Measurements from ENCODE around the gene PNPLA2.
A peak's percentile ranks its signal among the peaks of the same experiment; 100 is the strongest.

The PNPLA2 gene, protein sequence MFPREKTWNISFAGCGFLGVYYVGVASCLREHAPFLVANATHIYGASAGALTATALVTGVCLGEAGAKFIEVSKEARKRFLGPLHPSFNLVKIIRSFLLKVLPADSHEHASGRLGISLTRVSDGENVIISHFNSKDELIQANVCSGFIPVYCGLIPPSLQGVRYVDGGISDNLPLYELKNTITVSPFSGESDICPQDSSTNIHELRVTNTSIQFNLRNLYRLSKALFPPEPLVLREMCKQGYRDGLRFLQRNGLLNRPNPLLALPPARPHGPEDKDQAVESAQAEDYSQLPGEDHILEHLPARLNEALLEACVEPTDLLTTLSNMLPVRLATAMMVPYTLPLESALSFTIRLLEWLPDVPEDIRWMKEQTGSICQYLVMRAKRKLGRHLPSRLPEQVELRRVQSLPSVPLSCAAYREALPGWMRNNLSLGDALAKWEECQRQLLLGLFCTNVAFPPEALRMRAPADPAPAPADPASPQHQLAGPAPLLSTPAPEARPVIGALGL

DNA sequence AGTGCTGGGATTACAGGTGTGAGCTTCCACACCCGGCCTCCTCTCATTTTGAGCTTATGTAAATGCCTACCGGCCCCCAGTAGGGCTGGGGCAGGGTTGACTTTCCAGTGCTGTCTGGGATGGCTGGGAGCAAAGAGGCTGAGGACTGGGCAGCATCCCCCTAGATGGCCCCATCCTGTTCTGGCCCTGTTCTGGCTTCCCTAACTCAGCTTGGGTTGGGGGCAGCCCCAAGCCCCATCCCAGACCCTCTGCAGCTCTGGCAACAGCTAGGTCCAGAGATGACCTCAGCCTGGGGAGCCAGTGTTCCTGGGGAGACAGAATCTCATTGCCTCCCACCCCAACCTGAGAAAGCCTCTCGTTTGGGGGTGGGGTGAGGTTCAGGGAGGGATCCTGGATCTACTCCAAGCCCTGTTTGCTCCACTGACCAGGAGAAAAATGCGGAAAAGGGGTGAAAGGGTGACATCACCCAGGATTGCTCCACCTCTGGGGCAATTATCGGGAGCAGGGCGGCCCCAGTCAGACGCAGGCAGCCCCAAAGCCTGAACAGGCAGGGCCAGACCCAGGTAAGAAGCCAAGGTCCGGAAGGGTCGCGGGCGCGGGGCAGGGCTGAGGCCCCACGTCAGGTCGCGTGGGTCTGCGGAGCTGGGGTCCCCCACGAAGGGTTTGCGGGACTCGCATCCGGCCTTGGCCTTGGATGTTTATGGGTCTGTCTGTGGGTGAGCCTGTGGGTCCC is at the start of gene PNPLA2:
PNPLA2 (plus strand) TSS at position 519 of the 733 bp plus-strand sequence. CDS start 805 bp downstream, outside the sequence.
- H3K27ac ChIP-seq (ENCODE audit: low read depth, low read length) = peak within 1 kb of the TSS; percentile 97
- H3K9me3 ChIP-seq (ENCODE audit: control insufficient read depth in 5 of 5, low read length in 5 of 5) = no peaks in the 10 kb centered on the region
- peaks cover 10 to 67% (median 65%) of the 10 kb centered on the region in 5 donors for H3K4me1 ChIP-seq (ENCODE audit: control insufficient read depth in 5 of 5, insufficient read depth in 5 of 5, low read length in 5 of 5)
- no peaks in the 10 kb centered on the region for H3K27me3 ChIP-seq (ENCODE audit: control insufficient read depth in 5 of 5, insufficient read depth in 4 of 5, low read length in 5 of 5)
- peak within 1 kb of the TSS; percentile 44 to 100 (median 89) for H3K4me3 ChIP-seq (ENCODE audit: low read depth in 1 of 5, low read length in 5 of 5)
- peak within 1 kb of the TSS in 4 of 5 donors; percentile 84 to 99 (median 93) for H3K9ac ChIP-seq (ENCODE audit: low read length in 5 of 5)
- H3K36me3 ChIP-seq (ENCODE audit: control insufficient read depth in 5 of 5, insufficient read depth in 5 of 5, low read length in 5 of 5) = peaks cover 0 to 31% (median 25%) of the 10 kb centered on the region in 5 donors

DNA sequence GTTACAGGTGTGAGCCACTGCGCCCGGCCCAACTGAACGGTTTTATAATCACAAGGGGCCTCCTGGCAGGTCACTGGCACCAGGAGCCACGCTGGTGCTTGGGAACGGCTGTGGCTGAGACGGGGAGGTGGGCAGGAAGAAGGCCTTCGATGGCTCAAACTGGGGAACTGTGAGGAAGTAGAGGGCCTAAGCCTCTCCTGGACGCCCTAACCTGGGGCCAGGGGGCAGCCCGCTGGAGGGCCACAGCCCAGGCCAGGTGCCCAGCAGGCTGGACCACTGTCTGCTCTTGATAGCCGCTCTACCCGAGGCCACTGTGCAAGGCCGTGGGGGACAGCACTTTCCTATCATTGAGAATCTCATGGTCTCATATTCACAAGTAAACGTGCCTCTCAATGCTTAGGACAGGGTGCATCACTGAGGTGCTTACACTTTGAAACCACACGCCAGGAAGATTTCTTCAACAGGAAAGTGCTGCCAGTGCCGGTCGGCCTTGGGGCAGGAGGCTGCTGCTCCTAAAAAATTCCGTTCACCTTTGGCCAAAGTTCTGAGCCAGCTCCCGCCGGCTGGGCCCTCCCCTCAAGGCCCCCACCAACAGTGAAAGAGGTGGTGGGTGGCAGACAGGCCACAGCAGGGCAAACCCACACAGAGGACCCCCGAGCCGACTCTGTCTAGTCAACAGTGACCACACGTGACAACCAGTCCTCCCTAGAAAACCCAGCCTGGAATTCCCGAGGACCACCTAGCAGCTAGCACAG is 48.6 kb upstream of the PNPLA2 start:
- no peaks in the 10 kb centered on the region for H3K9me3 ChIP-seq (ENCODE audit: control insufficient read depth in 5 of 5, low read length in 5 of 5)
- H3K4me1 ChIP-seq (ENCODE audit: control insufficient read depth in 5 of 5, insufficient read depth in 5 of 5, low read length in 5 of 5) = peaks cover 0 to 27% (median 4%) of the 10 kb centered on the region in 5 donors
- H3K9ac ChIP-seq (ENCODE audit: low read length in 5 of 5) = peak overlapping the region in 1 of 5 donors; percentile 17
- no peak overlapping the region for H3K4me3 ChIP-seq (ENCODE audit: low read depth in 1 of 5, low read length in 5 of 5)
- H3K27ac ChIP-seq (ENCODE audit: low read depth, low read length) = no peak overlapping the region
- H3K27me3 ChIP-seq (ENCODE audit: control insufficient read depth in 5 of 5, insufficient read depth in 4 of 5, low read length in 5 of 5) = no peaks in the 10 kb centered on the region
- peaks cover 0 to 67% (median 54%) of the 10 kb centered on the region in 5 donors for H3K36me3 ChIP-seq (ENCODE audit: control insufficient read depth in 5 of 5, insufficient read depth in 5 of 5, low read length in 5 of 5)

DNA sequence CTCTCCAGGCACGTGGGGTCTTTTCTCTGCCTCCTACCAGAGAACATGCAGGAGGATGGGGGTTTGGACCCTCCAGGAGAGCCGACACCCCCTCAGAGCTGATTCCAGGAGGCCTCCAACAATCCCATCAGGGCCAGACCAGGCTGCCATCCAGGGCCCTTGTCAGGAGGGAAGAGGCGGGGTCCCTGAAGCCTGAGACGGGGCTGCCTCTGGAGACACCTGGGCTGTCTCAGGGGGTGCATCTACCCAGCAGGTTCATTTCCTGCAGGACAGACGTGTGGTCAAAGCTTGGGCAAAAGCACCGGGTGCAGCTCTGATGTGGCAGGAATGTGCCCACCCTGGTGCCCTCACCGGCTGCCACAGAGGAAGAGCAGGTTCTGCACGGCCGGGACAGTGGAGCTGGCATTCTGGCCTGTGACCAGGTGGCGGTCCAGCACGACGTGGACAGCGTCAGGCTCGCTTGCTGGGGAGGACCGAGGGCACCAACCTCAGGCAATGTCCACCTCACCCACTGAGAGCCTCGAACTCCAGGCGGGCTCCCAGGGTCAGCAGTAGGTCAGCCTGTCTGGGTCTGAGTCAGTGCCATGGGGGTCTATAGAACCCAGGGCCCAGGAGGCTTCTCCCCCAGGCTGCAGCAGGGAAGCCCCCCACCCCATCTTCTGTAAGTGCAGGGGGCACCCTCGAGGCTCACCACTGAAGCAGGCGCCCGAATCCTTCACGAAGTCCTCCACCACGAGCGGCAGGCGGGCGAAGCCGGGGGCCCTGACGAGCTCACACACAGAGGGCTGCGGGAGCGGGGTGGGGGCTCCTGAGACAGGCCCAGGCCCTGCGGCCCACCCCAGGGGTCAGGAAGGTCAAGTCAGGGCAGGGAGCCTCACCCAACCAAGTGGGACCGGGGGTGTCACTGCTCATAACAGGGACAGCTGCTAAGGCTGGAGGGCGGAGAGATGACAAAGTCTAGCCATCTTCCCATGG is 47.8 kb upstream of the PNPLA2 start:
- Histone ChIP-seq H3K9ac (ENCODE audit: low read length in 5 of 5) (peak overlapping the region in 1 of 5 donors; percentile 17), H3K27ac (ENCODE audit: low read depth, low read length) (no peak overlapping the region), H3K9me3 (ENCODE audit: control insufficient read depth in 5 of 5, low read length in 5 of 5) (no peaks in the 10 kb centered on the region), H3K27me3 (ENCODE audit: control insufficient read depth in 5 of 5, insufficient read depth in 4 of 5, low read length in 5 of 5) (no peaks in the 10 kb centered on the region), H3K36me3 (ENCODE audit: control insufficient read depth in 5 of 5, insufficient read depth in 5 of 5, low read length in 5 of 5) (peaks cover 0 to 60% (median 51%) of the 10 kb centered on the region in 5 donors), H3K4me3 (ENCODE audit: low read depth in 1 of 5, low read length in 5 of 5) (no peak overlapping the region), H3K4me1 (ENCODE audit: control insufficient read depth in 5 of 5, insufficient read depth in 5 of 5, low read length in 5 of 5) (peaks cover 1 to 36% (median 12%) of the 10 kb centered on the region in 5 donors)

DNA sequence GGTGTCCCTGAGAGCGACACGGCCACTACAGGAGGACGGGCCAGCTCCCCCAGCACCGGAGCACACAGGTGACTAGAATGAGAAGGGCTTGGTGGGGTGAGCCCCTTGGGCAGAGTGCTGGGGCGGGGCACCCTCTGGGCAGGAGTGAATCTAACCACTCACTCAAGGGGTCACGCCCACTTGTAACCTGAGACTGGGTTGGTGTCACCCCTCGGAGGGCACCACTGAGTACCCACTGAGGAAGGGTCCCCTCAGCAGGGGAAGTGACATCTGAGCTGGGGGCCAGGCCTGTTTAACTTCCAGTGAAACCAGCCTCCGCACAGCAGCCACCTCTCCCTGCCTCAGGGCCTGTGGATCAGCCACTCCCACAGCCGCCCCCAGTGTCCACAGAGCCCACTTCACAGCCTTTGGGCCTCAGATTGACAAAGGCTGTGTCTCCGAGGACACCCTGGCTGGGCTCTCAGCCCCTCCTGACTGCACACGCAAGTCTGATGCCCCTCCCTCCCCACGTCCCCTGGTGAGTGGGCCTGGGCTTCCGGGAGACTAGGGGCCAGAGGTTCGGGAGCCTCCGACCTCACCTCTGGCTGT is 47.0 kb upstream of the PNPLA2 start:
- H3K9ac ChIP-seq (ENCODE audit: low read length in 5 of 5) = no peak overlapping the region

DNA sequence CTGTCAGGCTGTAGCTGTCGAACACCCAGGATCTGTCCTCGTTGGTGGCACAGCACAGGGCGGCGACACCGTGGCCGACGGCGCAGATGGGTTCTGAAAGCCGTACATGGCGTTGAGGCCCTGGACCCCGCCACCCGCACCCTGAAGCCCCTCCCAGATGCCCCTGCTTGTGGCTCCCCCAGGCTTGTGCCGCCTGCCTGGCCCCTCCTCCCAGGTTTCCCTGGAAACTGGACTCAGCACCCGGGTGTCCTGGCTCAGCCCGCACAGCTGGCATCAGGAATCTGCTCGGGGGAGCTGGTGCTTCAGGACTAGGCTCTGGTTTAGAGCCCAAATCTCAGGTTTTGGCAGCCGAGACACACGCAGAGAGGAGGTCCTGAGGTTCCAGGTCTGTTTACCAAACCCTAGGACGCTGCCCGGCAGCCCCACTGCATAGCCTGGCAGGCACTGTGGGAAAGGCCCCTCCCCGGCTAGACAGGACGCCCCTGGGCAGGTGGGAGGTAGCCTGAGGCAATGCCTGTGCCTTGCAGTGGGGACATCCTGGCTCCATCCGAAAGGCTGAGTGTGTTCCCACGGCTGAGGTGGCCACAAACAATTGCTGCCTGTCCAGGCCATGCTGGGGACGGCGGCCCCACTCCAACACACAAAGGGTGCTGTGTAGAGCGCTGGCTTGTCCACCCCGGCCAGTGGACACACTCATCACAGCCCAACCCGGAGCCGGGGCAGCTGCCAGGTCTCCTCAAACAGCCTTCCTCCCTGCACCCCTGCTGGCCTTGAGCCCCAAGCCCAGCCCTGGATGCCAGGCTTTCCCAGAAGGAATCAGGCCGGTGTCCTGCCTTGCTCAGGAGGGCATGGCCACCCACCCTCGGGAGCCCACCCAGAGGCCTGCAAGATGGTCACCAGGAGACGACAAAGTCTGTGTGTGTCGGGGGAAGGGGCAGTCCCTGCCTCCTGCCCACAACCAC is 46.0 kb upstream of the PNPLA2 start:
- H3K36me3 ChIP-seq (ENCODE audit: control insufficient read depth in 5 of 5, insufficient read depth in 5 of 5, low read length in 5 of 5) = peaks cover 0 to 43% (median 37%) of the 10 kb centered on the region in 5 donors
- no peak overlapping the region for H3K27ac ChIP-seq (ENCODE audit: low read depth, low read length)
- H3K4me3 ChIP-seq (ENCODE audit: low read depth in 1 of 5, low read length in 5 of 5) = no peak overlapping the region

More for the DNA sequence above, 47.0 kb upstream of the PNPLA2 start:
- peaks cover 1 to 36% (median 20%) of the 10 kb centered on the region in 5 donors for H3K4me1 ChIP-seq (ENCODE audit: control insufficient read depth in 5 of 5, insufficient read depth in 5 of 5, low read length in 5 of 5)
- no peaks in the 10 kb centered on the region for H3K27me3 ChIP-seq (ENCODE audit: control insufficient read depth in 5 of 5, insufficient read depth in 4 of 5, low read length in 5 of 5)
- H3K4me3 ChIP-seq (ENCODE audit: low read depth in 1 of 5, low read length in 5 of 5) = no peak overlapping the region
- H3K9me3 ChIP-seq (ENCODE audit: control insufficient read depth in 5 of 5, low read length in 5 of 5) = no peaks in the 10 kb centered on the region
- peaks cover 0 to 52% (median 43%) of the 10 kb centered on the region in 5 donors for H3K36me3 ChIP-seq (ENCODE audit: control insufficient read depth in 5 of 5, insufficient read depth in 5 of 5, low read length in 5 of 5)
- H3K27ac ChIP-seq (ENCODE audit: low read depth, low read length) = no peak overlapping the region

DNA sequence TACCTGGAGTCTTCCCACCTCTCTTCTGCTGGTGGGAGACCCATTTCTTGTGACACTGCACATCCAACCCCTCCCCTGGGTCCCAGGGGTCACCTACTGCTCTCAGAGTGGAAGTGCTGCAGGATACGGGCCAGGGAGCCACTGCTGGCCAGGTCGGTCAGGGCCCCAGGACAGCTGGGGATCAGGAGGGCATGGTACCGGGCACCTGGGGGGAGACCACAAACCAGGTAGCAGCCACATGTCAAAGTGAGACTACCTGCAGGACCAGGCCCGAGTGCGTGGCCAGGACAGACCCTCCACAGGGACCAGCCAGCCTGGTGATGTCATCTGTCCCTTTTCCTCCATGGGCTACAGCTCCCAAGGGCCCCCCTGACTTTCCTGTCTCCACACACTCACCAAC is 45.3 kb upstream of the PNPLA2 start:
- Histone ChIP-seq H3K9ac (ENCODE audit: low read length in 5 of 5) (no peak overlapping the region), H3K4me3 (ENCODE audit: low read depth in 1 of 5, low read length in 5 of 5) (no peak overlapping the region), H3K36me3 (ENCODE audit: control insufficient read depth in 5 of 5, insufficient read depth in 5 of 5, low read length in 5 of 5) (peaks cover 0 to 43% (median 37%) of the 10 kb centered on the region in 5 donors), H3K4me1 (ENCODE audit: control insufficient read depth in 5 of 5, insufficient read depth in 5 of 5, low read length in 5 of 5) (peaks cover 3 to 42% (median 31%) of the 10 kb centered on the region in 5 donors), H3K9me3 (ENCODE audit: control insufficient read depth in 5 of 5, low read length in 5 of 5) (no peaks in the 10 kb centered on the region), H3K27me3 (ENCODE audit: control insufficient read depth in 5 of 5, insufficient read depth in 4 of 5, low read length in 5 of 5) (no peaks in the 10 kb centered on the region), H3K27ac (ENCODE audit: low read depth, low read length) (no peak overlapping the region)

More for the DNA sequence above, 46.0 kb upstream of the PNPLA2 start:
- H3K4me1 ChIP-seq (ENCODE audit: control insufficient read depth in 5 of 5, insufficient read depth in 5 of 5, low read length in 5 of 5) = peaks cover 1 to 35% (median 23%) of the 10 kb centered on the region in 5 donors
- no peaks in the 10 kb centered on the region for H3K9me3 ChIP-seq (ENCODE audit: control insufficient read depth in 5 of 5, low read length in 5 of 5)
- H3K9ac ChIP-seq (ENCODE audit: low read length in 5 of 5) = no peak overlapping the region
- no peaks in the 10 kb centered on the region for H3K27me3 ChIP-seq (ENCODE audit: control insufficient read depth in 5 of 5, insufficient read depth in 4 of 5, low read length in 5 of 5)

DNA sequence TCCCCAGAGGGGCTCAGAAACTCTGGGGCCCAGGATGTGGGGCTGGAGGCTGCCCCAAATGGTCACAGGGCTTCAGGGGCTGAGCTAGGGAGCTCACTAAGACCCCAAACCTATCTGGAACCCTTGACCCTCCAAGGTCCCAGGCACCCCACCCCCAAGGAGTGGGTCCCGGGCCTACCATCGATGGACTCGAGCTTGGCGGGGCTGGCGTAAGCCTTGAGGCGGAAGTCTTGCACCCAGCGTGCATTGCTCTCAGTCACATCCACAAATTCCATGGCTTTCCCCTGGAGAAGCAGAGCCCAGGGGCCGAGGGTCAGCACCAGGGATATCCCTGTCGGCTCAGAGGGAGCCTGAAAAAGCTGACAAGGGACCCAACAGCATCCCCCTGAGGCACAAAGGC is 44.9 kb upstream of the PNPLA2 start:
- peaks cover 0 to 43% (median 37%) of the 10 kb centered on the region in 5 donors for H3K36me3 ChIP-seq (ENCODE audit: control insufficient read depth in 5 of 5, insufficient read depth in 5 of 5, low read length in 5 of 5)
- H3K27ac ChIP-seq (ENCODE audit: low read depth, low read length) = no peak overlapping the region

More for the DNA sequence above, 44.9 kb upstream of the PNPLA2 start:
- no peak overlapping the region for H3K4me3 ChIP-seq (ENCODE audit: low read depth in 1 of 5, low read length in 5 of 5)
- no peak overlapping the region for H3K9ac ChIP-seq (ENCODE audit: low read length in 5 of 5)
- no peaks in the 10 kb centered on the region for H3K9me3 ChIP-seq (ENCODE audit: control insufficient read depth in 5 of 5, low read length in 5 of 5)
- H3K4me1 ChIP-seq (ENCODE audit: control insufficient read depth in 5 of 5, insufficient read depth in 5 of 5, low read length in 5 of 5) = peaks cover 3 to 46% (median 35%) of the 10 kb centered on the region in 5 donors
- no peaks in the 10 kb centered on the region for H3K27me3 ChIP-seq (ENCODE audit: control insufficient read depth in 5 of 5, insufficient read depth in 4 of 5, low read length in 5 of 5)
